ENCODE measurements around the gene CEP44.
"Not testable (repeated sequence)": the region's sequence is repeated elsewhere in the genome, so short reads cannot be mapped to it uniquely, and the experiment has no call there.

CEP44 gene

GRCh38 chr4:174283507-174284471 is at the start of gene CEP44, which contains the start of gene FBXO8:
Gene CEP44, plus strand, starts transcription at chr4:174283911. Its CDS starts 15,211 bp downstream, at chr4:174299122.
Gene FBXO8, minus strand, starts transcription at chr4:174283667. Its CDS starts 20,575 bp downstream, at chr4:174263092.
- peak; percentile 55 to 59 for DNase-seq

DNA sequence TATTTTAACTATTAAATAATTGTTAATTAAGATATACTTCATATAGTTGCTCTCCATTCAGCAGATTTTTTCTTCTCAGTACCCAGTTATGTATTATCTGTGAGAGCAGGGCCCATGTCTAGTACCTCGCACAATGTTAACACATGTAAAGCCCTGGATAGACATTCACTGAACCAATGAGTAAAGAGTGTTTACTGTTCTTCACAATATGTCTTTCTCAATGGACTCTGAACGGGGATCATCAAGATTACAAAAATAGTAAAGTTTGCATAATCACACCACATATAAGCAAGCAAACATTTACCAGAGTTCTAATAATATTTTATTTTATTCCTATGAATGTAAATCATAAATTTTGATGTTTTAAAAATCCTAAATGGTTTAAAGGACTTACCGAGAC is 47.4 kb upstream of the CEP44 start:
- no peak for DNase-seq

DNA sequence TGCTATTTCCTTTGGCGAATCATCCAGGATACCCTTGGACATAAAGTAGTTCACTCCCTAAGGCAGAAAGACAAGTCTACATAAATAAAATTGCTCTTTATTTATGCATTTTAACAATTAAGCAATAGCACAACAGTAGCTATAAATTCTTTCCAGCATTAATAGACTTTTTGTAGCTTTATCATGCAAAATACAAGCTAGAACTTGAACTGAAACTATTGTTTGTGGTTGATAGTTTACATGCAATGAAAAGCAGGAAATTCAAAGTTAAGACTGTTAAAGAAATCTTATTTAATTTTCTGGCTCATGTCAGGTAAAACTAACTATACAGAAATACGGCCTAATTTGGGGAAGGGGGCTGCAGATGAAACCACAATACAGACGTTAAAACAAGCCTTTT is 42.5 kb upstream of the CEP44 start:
- no peak for DNase-seq

- no peak for DNase-seq
Measured at GRCh38 chr4:174244441-174244840, 39.3 kb upstream of the CEP44 start.

DNA sequence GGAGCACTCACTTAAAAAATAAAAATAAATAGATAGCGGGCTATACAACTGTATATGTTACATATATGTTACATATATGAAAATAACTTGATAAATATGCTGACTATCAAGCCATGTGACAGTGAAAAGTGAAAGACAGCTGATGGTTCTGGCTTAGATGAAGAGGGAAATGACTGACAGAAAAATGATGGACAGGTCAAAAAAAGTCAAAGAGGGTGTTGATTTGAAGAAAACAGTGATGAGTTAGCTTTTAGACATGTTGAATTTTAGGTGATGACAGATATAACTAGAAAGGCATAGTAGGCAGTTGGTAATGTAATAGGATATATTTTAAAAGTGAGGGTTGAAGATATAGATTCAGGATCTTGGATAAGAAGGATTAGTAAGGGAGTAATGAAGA is 38.0 kb upstream of the CEP44 start:
- no peak for DNase-seq

- DNase-seq = no peak
Measured at GRCh38 chr4:174248407-174248806, 35.3 kb upstream of the CEP44 start.

DNA sequence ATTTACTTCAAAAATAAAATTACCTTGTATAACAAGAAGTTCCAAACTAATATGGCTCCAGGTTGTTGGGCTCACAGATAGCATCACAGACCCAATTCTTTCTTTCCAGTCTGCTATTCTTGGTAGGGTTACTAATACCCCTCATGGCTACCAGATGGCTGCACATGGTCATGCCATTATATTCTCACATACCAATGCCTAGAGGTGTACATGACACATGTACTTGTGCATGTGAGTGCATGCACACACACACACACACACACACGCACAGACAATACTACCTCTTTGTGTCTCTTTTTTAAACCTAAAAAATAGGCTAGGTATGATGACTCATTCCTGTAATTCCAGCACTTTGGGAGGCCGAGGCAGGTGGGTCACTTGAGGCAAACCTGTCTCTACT is 31.3 kb upstream of the CEP44 start:
- no peak for DNase-seq

- DNase-seq = no peak
Measured at GRCh38 chr4:174254613-174255012, 29.1 kb upstream of the CEP44 start.

DNA sequence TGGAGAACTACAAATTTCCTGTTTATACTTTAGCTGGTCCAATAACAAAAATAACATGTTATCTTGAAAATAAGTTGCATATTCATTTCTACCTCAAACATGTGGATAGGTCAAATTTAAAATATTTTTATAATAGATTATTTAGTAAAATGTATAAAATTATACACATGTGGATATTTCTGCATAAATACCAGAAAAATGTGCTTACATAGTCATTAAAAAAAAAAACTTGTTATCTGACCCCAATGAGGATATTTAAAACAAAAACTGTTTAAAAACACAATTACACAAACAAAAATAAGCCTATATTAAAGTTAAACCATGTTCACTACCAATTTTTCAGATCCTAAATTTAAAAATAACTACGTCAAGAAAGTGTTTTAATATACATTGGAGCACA is 28.3 kb upstream of the CEP44 start:
- no peak for DNase-seq

- no peak for DNase-seq
Measured at GRCh38 chr4:174255786-174256185, 27.9 kb upstream of the CEP44 start.

DNA sequence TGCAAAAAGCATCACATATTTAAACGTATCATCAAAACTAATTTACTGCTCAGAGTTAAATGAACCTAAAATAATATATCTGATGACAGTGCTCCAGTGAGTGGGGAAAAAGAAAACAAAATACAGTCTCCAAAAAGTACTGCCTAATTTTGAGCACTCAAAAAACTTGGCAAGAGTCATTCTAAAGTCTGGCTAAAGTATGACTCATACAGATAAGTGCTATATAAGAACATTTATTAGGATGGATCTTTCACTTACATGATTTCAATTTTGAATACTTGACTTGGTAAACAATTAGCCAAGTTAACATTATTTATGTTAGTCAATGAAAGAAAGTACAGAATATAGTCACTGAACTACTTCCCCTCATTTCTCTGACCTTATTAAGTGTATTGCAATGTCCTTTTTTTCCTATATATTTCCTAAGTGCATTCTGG is 27.4 kb upstream of the CEP44 start:
- no peak for DNase-seq

DNA sequence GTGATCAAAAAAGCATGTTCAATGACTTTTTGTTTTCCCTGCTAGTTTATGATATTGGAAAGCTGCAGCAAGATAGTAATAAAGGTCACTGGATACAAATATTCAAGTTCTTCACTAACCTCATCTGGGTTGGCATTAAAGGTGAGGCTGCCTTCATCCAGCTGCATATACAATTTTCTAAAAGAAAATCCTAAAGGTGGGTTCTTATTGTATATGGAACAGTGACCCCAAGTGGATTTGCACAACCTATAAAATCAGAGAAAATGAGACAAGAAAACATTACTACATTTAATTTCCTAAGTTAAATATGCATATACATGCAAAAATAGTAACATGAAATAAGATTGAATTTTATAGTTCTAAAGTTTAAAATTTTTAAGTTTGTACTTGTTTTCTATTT is 24.1 kb upstream of the CEP44 start:
- DNase-seq = no peak

DNA sequence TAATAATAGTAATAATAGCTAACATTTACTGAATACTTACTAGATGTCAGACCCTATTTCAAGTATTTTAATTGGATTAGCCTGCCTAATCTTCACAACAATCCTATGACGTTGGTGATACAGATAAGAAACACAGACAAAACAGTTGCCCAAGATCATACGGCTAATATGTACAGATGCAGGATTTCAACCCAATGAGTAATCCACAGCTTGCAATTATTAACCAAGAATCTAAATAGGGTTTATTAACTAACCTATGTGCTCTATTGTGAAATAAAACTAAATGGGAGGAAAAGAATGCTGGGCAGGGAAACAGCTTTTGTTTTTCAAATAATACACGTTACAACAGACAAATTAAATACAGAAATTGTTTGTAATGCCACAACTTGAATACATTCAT is 23.6 kb upstream of the CEP44 start:
- no peak for DNase-seq

DNA sequence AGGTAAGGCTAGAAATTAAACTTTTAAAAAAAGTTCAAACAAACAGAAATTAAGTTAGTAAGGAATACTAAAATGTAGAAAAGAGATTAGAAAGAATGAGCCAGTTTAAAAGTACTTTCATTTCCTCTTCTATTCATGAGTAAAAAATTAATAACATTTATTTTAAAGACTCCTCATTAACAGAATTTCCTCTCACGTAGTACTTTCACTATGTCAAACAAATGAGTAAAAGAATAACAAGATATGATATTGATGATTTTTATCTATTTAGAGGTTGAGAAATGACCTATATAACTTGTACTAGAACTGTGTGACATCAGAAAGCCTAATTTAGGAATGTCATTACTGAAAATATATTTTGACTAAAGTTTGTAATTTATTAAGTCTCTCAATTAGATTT is 22.3 kb upstream of the CEP44 start:
- DNase-seq = not testable (repeated sequence)

GRCh38 chr4:174262624-174263444 is 20.9 kb upstream of the CEP44 start:
- no peak for DNase-seq

DNA sequence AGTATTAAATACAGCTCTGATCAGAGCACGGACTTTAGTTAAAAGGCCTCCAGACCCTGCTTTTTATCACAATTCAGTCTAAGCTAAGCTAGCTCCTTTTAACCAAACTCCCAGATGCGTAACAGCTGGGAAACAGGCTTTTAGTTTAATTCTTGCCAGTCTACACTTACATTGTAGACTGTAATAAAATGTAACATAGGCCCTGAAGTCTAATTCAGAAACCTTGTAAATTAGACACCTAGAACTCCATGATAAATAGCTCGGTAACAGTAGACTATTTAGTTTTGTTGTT is 20.3 kb upstream of the CEP44 start:
- no peak for DNase-seq

DNA sequence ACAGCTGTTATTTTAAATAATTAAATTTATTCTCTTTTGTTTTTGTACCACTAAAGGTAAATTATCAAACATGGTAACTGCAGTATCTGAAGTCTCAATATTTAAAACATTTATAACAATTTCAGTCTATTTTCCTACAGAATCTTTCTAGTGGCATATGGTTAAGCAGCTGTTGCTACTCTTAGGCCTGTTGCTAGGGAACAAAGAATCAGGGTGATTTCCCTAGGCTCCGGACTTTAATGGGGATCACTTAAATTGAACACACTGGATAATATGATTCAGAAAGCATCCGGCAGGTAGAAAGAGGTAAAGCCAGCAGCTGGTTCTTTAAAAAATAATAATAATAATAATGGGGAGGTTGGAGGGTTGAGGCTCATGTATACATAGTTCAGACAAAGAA is 17.8 kb upstream of the CEP44 start:
- no peak for DNase-seq

DNA sequence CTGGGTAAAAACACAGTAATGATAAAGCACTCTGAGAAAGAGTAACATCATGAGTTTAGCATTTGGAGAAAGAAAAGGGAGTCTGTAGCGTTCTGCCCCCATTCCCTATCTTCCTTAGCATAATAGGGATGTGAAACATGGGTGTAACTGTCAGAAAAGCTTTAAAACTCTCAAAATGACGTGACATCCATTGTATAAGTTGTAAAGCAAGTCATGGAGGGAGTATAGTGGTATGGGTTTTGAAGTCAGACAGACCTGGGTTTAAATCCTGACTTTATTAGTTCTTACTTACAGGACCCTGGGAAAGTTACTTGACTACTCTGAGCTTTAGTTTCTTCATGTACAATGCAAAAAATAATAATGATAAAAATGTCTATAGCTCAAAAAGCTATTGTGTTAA is 17.3 kb upstream of the CEP44 start:
- DNase-seq = no peak

- DNase-seq = no peak
Measured at GRCh38 chr4:174273930-174274329, 9.8 kb upstream of the CEP44 start.

DNA sequence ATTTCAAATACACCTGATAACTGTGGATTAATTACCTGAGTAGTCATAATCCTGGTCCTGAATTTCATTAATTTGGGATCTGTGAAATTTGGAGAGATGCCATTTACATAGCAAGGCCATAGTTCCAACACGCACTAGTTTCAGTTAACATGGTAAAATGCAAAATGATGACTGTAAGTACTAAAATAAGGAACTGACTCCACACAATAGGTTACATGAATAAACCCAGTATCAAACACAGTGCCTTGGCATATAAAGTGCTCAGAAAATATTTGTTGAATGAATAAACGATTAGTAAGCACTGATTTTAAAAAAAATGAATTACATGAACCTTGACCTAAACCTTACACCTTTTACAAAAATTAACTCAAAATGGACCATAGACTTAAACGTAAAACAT is 9.3 kb upstream of the CEP44 start:
- DNase-seq = no peak

GRCh38 chr4:174275101-174275500 is 8.6 kb upstream of the CEP44 start:
- DNase-seq = no peak

DNA sequence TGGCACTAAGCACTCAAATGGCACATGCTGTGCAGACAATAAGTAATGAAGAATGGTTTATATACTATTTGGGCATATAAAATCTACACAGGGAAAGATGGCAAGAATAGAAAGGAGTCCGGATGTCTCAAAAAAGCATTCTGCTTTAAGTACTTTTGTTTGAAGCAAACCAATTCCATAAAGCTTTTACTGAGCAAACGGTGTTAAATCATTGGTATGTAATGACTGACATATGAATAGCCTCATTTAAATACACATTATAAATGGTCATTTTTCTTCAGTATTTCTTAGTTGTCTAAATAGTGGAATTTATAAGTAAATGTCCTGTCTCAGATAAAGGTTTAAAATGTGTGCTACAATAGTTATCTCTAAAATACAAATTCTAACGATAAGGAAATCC is 6.3 kb upstream of the CEP44 start:
- no peak for DNase-seq

- DNase-seq = no peak
Measured at GRCh38 chr4:174278467-174278866, 5.2 kb upstream of the CEP44 start.

All from activated CD4-positive, alpha-beta T cell treated with anti-CD3 and anti-CD28 coated beads for 4 hours (primary cell).